Measurements from ENCODE around the gene PTPRU.

Gene PTPRU

DNA sequence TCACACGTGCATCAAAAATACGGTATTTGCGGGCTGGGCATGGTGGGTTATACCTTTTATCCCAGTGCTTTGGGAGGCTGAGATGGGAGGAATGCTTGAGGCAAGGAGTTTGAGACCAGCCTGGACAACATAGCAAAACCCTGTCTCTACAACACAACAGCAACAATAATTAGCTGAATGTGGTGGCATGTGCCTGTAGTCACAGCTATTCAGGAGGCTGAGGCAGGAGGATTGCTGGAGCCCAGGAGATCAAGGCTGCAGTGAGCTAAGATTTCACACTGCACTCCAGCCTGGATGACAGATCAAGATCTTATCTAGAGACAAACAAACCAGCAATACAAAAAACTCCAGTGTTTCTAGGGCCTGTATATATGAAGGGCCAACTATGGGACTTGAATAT is 30.6 kb downstream of the PTPRU start:
- TF ChIP-seq, protein P1, sequence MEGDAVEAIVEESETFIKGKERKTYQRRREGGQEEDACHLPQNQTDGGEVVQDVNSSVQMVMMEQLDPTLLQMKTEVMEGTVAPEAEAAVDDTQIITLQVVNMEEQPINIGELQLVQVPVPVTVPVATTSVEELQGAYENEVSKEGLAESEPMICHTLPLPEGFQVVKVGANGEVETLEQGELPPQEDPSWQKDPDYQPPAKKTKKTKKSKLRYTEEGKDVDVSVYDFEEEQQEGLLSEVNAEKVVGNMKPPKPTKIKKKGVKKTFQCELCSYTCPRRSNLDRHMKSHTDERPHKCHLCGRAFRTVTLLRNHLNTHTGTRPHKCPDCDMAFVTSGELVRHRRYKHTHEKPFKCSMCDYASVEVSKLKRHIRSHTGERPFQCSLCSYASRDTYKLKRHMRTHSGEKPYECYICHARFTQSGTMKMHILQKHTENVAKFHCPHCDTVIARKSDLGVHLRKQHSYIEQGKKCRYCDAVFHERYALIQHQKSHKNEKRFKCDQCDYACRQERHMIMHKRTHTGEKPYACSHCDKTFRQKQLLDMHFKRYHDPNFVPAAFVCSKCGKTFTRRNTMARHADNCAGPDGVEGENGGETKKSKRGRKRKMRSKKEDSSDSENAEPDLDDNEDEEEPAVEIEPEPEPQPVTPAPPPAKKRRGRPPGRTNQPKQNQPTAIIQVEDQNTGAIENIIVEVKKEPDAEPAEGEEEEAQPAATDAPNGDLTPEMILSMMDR (IDR thresholded peaks at IDR 0.05; ENCODE audit: insufficient read depth, low read length, missing control alignments), result no peak
- no peak for DNase-seq (ENCODE audit: low read depth, low spot score)
- no peak overlapping the region for H3K4me3 ChIP-seq (ENCODE audit: low read depth, low read length)
- POLR2A ChIA-PET, result no interaction called here
- CTCF ChIA-PET, result no interaction called here

DNA sequence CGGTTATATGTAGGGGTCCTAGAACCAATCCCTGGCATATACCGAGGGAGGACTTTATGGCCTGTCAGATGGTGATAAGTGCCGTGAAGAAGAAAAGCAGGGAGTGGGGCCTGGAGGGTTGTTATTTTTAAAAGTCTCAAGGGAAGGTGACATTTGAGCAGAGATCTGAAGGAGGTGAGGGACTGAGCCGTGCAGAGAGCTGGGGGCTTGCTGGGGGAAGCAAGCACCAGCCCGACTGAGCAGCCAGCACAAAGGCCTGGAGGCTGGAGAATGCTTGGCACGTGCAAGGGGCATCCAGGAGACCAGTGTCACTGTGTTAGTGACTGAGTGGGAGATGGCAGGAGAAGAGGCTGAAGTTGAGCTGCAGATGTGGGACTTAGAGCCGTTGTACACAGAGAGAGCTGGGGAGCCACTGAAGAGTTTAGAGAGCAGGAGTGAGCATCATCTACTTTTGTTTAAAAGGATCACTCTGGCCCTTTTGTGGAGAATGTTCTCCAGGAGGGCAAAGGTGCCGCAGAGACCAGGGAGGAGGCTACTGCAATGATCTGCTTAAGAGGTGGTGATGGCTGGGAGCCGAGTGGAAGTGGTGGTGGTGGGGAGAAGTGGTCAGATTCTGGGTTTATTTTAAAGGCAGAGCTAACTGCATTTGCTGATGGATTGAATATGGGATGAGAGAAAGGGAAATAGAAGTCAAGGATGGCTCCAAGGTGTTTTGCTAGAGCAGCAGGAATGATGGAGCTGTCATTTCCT is 31.2 kb downstream of the PTPRU start:
- no peak overlapping the region for H3K4me3 ChIP-seq (ENCODE audit: low read depth, low read length)
- CTCF ChIA-PET, result interaction anchor here (1.5 kb wide), 1 partner anchor 17 kb away, joined by 3 read pairs; no protein-coding TSS in a partner anchor
- POLR2A ChIA-PET, result no interaction called here
- no peak for DNase-seq (ENCODE audit: low read depth, low spot score)
- TF ChIP-seq, protein P1 (IDR thresholded peaks at IDR 0.05; ENCODE audit: insufficient read depth, low read length, missing control alignments), result no peak

DNA sequence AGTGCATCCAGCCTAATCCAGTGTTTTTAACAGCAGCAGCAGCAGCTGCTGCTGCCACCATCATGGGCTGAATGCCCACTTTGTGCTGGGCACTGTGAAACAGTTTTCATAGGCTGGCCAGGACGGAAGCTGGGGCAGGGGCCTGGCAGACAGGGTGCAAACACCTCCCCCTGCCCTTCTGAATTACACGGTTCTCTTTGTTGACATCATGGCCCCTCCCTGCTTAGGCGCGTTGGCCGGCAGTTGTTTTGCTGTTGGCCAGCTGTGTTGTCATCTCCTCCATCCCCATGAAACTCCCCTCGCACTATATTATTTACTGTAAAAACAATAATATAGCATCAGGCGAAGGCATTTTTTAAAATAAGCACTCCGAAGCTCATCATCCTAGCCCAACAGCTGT is 33.1 kb downstream of the PTPRU start:
- ChIA-PET CTCF (no interaction called here), POLR2A (no interaction called here)
- no peak overlapping the region for H3K4me3 ChIP-seq (ENCODE audit: low read depth, low read length)
- DNase-seq (ENCODE audit: low read depth, low spot score), result no peak
- TF ChIP-seq, protein P1 (IDR thresholded peaks at IDR 0.05; ENCODE audit: insufficient read depth, low read length, missing control alignments), result no peak

DNA sequence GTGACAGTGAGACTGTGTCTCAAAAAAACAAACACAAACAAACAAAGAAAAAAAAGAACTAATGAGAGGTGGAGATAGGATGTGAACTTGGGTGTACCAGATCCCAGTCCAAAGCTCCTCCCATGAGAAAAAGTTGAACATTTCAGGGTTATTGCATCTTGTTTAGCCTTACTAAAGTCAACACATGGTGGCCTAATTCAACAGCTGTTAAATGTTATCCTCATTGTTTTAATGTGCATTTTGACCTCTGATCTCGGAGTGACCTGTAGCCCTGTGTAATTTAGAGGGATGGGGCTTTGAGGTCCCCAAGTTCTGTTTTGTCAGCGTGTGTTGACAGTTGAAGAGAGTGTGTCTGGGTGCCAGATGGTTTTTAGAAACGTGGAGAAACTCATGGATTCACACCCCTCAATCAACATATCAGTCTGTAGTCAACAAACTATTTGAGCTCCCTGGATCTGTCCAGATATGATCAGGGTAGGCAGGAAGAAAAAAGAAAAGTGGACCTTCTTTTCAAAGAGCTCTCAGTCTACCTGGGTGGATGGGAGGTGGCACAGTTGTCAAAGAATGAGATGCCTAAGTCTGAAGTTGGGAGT is 34.7 kb downstream of the PTPRU start:
- no peak for DNase-seq (ENCODE audit: low read depth, low spot score)
- ChIA-PET POLR2A (interaction anchor here (0.8 kb wide), 1 partner anchor 11 kb away, joined by 3 read pairs; no protein-coding TSS in a partner anchor), CTCF (interaction anchor here (0.8 to 1.6 kb wide), 4 partner anchors 11 to 31 kb away, joined by 3 to 7 read pairs (median 4); no protein-coding TSS in a partner anchor)
- H3K4me3 ChIP-seq (ENCODE audit: low read depth, low read length), result no peak overlapping the region
- TF ChIP-seq, protein P1 (IDR thresholded peaks at IDR 0.05; ENCODE audit: insufficient read depth, low read length, missing control alignments), result no peak

DNA sequence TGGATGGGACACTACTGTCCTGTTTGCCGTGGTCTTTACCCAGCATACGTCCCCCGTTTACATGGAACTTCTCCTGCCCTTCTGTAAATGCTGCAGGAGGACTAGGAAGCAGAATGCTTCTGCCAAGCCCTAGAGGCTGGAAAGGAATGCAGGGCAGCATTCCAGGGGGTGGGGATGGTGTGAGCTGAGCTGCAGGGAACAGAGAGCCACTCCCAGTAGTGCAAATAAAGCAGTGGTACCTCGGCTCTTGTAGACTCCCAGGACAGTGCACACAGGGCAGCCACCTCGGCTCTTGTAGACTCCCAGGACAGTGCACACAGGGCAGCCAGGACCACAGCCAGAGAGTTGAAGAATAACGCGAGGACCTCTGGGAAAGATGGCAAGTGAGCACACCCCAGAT is 35.4 kb downstream of the PTPRU start:
- ChIA-PET CTCF (interaction anchor here (0.9 to 1.2 kb wide), 2 partner anchors 19 to 26 kb away, joined by 3 to 4 read pairs; no protein-coding TSS in a partner anchor), POLR2A (interaction anchor here (0.8 kb wide), 1 partner anchor 12 kb away, joined by 3 read pairs; no protein-coding TSS in a partner anchor)
- TF ChIP-seq, protein P1 (IDR thresholded peaks at IDR 0.05; ENCODE audit: insufficient read depth, low read length, missing control alignments), result no peak
- H3K4me3 ChIP-seq (ENCODE audit: low read depth, low read length), result peak overlapping the region; percentile 25; the same call in 1 of the 2 replicates
- no peak for DNase-seq (ENCODE audit: low read depth, low spot score)

DNA sequence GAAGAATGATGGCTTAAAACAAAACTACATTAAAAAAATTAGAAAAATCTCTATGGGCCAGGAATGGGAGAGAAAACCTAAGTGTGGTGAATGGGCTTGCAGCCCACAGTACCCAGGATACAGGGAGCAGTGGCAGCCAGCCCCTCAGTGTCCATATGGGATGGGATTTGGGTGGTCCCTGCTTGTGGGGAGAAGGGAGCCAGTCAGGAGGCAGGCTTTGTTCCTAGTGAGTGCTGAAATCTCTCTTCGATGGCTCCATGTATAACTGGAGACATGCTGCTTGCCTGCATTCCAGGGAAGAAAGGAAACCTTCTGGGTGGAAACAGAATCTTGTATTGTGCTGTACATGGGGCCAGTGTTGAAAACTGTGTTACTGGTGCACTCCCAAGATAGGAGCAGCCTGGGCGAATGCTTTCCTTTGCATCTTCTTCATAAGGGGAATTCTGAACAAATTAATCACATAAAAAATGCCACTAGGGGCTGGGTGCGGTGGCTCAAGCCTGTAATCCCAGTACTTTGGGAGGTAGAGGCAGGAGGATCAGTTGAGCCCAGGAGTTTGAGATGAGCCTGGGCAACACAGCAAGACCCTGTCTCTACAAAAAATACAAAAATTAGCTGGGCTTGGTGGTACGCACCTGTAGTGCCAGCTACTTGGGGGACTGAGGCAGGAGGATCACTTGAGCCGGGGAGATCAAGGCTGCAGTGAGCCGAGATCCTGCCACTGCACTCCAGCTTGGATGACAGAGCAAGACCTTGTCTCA is 36.0 kb downstream of the PTPRU start:
- TF ChIP-seq, protein P1 (IDR thresholded peaks at IDR 0.05; ENCODE audit: insufficient read depth, low read length, missing control alignments), result no peak
- POLR2A ChIA-PET, result no interaction called here
- CTCF ChIA-PET, result no interaction called here

More for the DNA sequence above, 36.0 kb downstream of the PTPRU start:
- H3K4me3 ChIP-seq (ENCODE audit: low read depth, low read length), result no peak overlapping the region
- no peak for DNase-seq (ENCODE audit: low read depth, low spot score)
